ENCODE measurements around the gene PRR20E.
"Not testable (repeated sequence)": the region's sequence is repeated elsewhere in the genome, so short reads cannot be mapped to it uniquely, and the experiment has no call there.

PRR20E gene

GRCh38 chr13:57166897-57167296 lies at the start of gene PRR20E:
Gene PRR20E, plus strand, starts transcription at chr13:57167197. Its CDS starts 387 bp downstream, at chr13:57167584.
- not testable (repeated sequence) for DNase-seq (ENCODE audit: low read depth)

- DNase-seq (ENCODE audit: low read depth): no peak
Observed at GRCh38 chr13:57123681-57124080, 43.3 kb upstream of the PRR20E start.

GRCh38 chr13:57128909-57129308 lies 38.1 kb upstream of the PRR20E start:
- DNase-seq (ENCODE audit: low read depth): no peak

GRCh38 chr13:57136093-57136492 lies 30.9 kb upstream of the PRR20E start:
- no peak for DNase-seq (ENCODE audit: low read depth)

- DNase-seq (ENCODE audit: low read depth): no peak
Observed at GRCh38 chr13:57137585-57137984, 29.4 kb upstream of the PRR20E start.

GRCh38 chr13:57138988-57139387 lies 28.0 kb upstream of the PRR20E start:
- no peak for DNase-seq (ENCODE audit: low read depth)

- not testable (repeated sequence) for DNase-seq (ENCODE audit: low read depth)
Observed at GRCh38 chr13:57139781-57140180, 27.2 kb upstream of the PRR20E start.

- DNase-seq (ENCODE audit: low read depth): not testable (repeated sequence)
Observed at GRCh38 chr13:57140235-57140968, 26.6 kb upstream of the PRR20E start, which contains the start of gene PRR20A. Gene PRR20A, plus strand, starts transcription at chr13:57140918. Its CDS starts 387 bp downstream, at chr13:57141305.

GRCh38 chr13:57147188-57147587 lies 19.8 kb upstream of the PRR20E start, which contains the start of gene PRR20B:
Gene PRR20B, plus strand, starts transcription at chr13:57147488. Its CDS starts 387 bp downstream, at chr13:57147875.
- DNase-seq (ENCODE audit: low read depth): not testable (repeated sequence)

GRCh38 chr13:57148106-57148505 lies 18.9 kb upstream of the PRR20E start:
- not testable (repeated sequence) for DNase-seq (ENCODE audit: low read depth)

- not testable (repeated sequence) for DNase-seq (ENCODE audit: low read depth)
Observed at GRCh38 chr13:57153761-57154160, 13.2 kb upstream of the PRR20E start, which contains the start of gene PRR20C. Gene PRR20C, plus strand, starts transcription at chr13:57154061. Its CDS starts 387 bp downstream, at chr13:57154448.

- not testable (repeated sequence) for DNase-seq (ENCODE audit: low read depth)
Observed at GRCh38 chr13:57160332-57160731, 6.7 kb upstream of the PRR20E start, which contains the start of gene PRR20D. Gene PRR20D, plus strand, starts transcription at chr13:57160632. Its CDS starts 387 bp downstream, at chr13:57161019.

GRCh38 chr13:57191667-57192066 lies 24.7 kb downstream of the PRR20E start:
- DNase-seq (ENCODE audit: low read depth): no peak

GRCh38 chr13:57212989-57213388 lies 46.0 kb downstream of the PRR20E start:
- DNase-seq (ENCODE audit: low read depth): no peak

All from fibroblast of gingiva (primary cell).